Cardiac muscle cell (in vitro differentiated cells and primary cell): ENCODE results near the gene NPPB. TPM values are rescaled to one million over a fixed set of nuclear protein-coding genes. Genes with fewer than 3 reads are reported as not detected.

Experiments used
- DNase-seq, 2 donors: peaks; one replicate each; pipeline versions ENCODE4 v3.0.0 to v3.0.0-alpha.2; 2010 to 2017; ENCODE audit warnings: low read depth in 1 of 2, low spot score in 1 of 2
- H3K27ac ChIP-seq: fragments of 200-600 bp; sonication (generic); 2 replicates; pipeline ENCODE4 v1.5.1; 2016
- H3K27me3 ChIP-seq: fragments of 200-600 bp; sonication (generic); 2 replicates; pipeline ENCODE4 v1.6.0; 2016; ENCODE audit warnings: control low read depth
- H3K36me3 ChIP-seq: fragments of 200-600 bp; sonication (generic); 2 replicates; pipeline ENCODE4 v1.5.1; 2016; ENCODE audit warnings: control low read depth
- H3K4me1 ChIP-seq: fragments of 200-600 bp; sonication (generic); 2 replicates; pipeline ENCODE4 v1.8.1; 2017; ENCODE audit warnings: low read depth, mild to moderate bottlenecking, mixed run types
- H3K4me3 ChIP-seq: fragments of 200-600 bp; sonication (generic); 2 replicates; pipeline ENCODE4 v1.5.1; 2016; ENCODE audit warnings: mild to moderate bottlenecking
- H3K9me3 ChIP-seq: fragments of 200-600 bp; sonication (generic); 2 replicates; pipeline ENCODE4 v1.5.1; 2017; ENCODE audit warnings: low read depth, mild to moderate bottlenecking, control low read depth
- CTCF ChIP-seq: IDR thresholded peaks from 2 replicates; pipeline ENCODE4 v1.5.1; 2012; ENCODE audit warnings: low read depth, mild to moderate bottlenecking, low read length
- polyA plus RNA-seq: library from polyadenylated mRNA; unstranded; fragments of >200 nt; fragmentation: Nextera tagmentation; extraction: Ambion mirVana; gene quantifications from 2 replicates; pipeline ENCODE4 v1.2.1, GENCODE V29; 2016
- total RNA-seq: library from RNA; depleted of rRNA; stranded (reverse); fragments of >200 nt; gene quantifications from 2 replicates; pipeline ENCODE4 v1.2.3, GENCODE V29; 2016

The NPPB gene
- total and polyA plus RNA-seq, 2 experiments from 2014 or later, result 18.9 to 188 TPM

GRCh38 chr1:11838349-11839272 lies 20.1 kb downstream of the NPPB start:
- Histone ChIP-seq H3K27ac (no peak overlapping the region), H3K4me1 (no peaks in the 10 kb centered on the region), H3K4me3 (no peak overlapping the region), H3K36me3 (peaks cover 68% of the 10 kb centered on the region), H3K9me3 (no peaks in the 10 kb centered on the region), H3K27me3 (no peaks in the 10 kb centered on the region)
- peak; percentile 100 for TF ChIP-seq CTCF
- DNase-seq, result peak; percentile 69 to 74

GRCh38 chr1:11837767-11838348 lies 20.9 kb downstream of the NPPB start:
- peaks cover 72% of the 10 kb centered on the region for H3K36me3 ChIP-seq

GRCh38 chr1:11836955-11837766 lies 21.6 kb downstream of the NPPB start:
- H3K36me3 ChIP-seq, result peaks cover 76% of the 10 kb centered on the region
- no peak overlapping the region for H3K27ac ChIP-seq
- H3K4me1 ChIP-seq, result no peaks in the 10 kb centered on the region
- no peak for TF ChIP-seq CTCF
- H3K4me3 ChIP-seq, result no peak overlapping the region
- no peak for DNase-seq
- H3K27me3 ChIP-seq, result no peaks in the 10 kb centered on the region
- H3K9me3 ChIP-seq, result no peaks in the 10 kb centered on the region

More at GRCh38 chr1:11837767-11838348, 20.9 kb downstream of the NPPB start:
- H3K4me3 ChIP-seq, result no peak overlapping the region
- H3K27ac ChIP-seq, result no peak overlapping the region
- H3K9me3 ChIP-seq, result no peaks in the 10 kb centered on the region
- no peaks in the 10 kb centered on the region for H3K27me3 ChIP-seq
- TF ChIP-seq CTCF, result no peak
- no peaks in the 10 kb centered on the region for H3K4me1 ChIP-seq
- no peak for DNase-seq

GRCh38 chr1:11835441-11836225 lies 23.1 kb downstream of the NPPB start:
- Histone ChIP-seq H3K4me3 (no peak overlapping the region), H3K27me3 (no peaks in the 10 kb centered on the region), H3K9me3 (no peaks in the 10 kb centered on the region), H3K27ac (no peak overlapping the region), H3K4me1 (no peaks in the 10 kb centered on the region), H3K36me3 (peaks cover 75% of the 10 kb centered on the region)
- TF ChIP-seq CTCF, result no peak
- DNase-seq, result no peak

- H3K4me1 ChIP-seq, result no peaks in the 10 kb centered on the region
- H3K9me3 ChIP-seq, result no peaks in the 10 kb centered on the region
- H3K27ac ChIP-seq, result no peak overlapping the region
- no peak for DNase-seq
- H3K36me3 ChIP-seq, result peaks cover 67% of the 10 kb centered on the region
- TF ChIP-seq CTCF, result no peak
- H3K27me3 ChIP-seq, result no peaks in the 10 kb centered on the region
- no peak overlapping the region for H3K4me3 ChIP-seq
Measured at GRCh38 chr1:11833900-11834299, 24.8 kb downstream of the NPPB start.
